ENCODE data around the gene TRUB1. TPM values are rescaled to one million over a fixed set of nuclear protein-coding genes. Genes with fewer than 3 reads are reported as not detected.

Gene TRUB1
- total and polyA plus RNA-seq, 2 donors (not counting 3 experiments of a cell fraction or from before 2014, with no cell fraction given): 4.6 to 16.7 TPM

DNA sequence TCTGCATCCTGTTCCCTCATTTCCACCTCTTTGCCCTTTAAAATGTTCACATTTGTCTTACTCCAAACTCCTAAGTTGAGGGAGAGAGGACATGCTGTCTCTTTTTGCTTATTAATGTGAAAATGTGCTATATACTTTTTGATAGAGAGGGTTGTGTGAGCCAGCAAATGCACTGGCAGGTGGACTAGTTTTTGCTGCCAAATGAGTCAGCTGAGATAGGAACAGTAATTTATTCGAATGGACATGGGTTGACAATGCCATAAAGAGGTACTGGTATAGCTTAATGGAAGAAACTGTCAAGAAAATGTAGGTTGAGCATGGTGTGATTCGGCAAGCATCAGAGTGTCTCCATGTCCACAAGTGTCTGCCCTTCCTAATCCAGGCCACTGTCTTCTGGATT lies 9.2 kb upstream of the TRUB1 start:
- Histone ChIP-seq H3K79me2 (ENCODE audit: control insufficient read depth, insufficient read depth, low read length) (no peaks in the 10 kb centered on the region), H3K4me1 (ENCODE audit: control insufficient read depth, extremely low read depth, insufficient read depth, low read length) (peaks cover 16% of the 10 kb centered on the region), H3K9me1 (replicated peaks; ENCODE audit: control insufficient read depth, extremely low read depth, insufficient read depth, low read length) (no peaks in the 10 kb centered on the region), H3K9ac (replicated peaks; ENCODE audit: extremely low read depth, insufficient read depth, low read length) (no peak overlapping the region), H2AFZ (ENCODE audit: low read depth, low read length) (no peak overlapping the region), H3K4me2 (ENCODE audit: insufficient read depth, low read length) (no peak overlapping the region), H4K20me1 (replicated peaks; ENCODE audit: control insufficient read depth, extremely low read depth, insufficient read depth, low read length) (no peaks in the 10 kb centered on the region), H3K36me3 (ENCODE audit: control insufficient read depth in 2 of 2, extremely low read depth in 1 of 2, insufficient read depth in 2 of 2, low read length in 2 of 2) (no peaks in the 10 kb centered on the region), H3K4me3 (replicated peaks in 1 of 3; ENCODE audit: insufficient read depth in 1 of 3, low read depth in 1 of 3, low read length in 3 of 3) (no peak overlapping the region), H3K27me3 (ENCODE audit: control insufficient read depth in 2 of 2, insufficient read depth in 2 of 2, low read length in 2 of 2) (peaks cover 0 to 5% of the 10 kb centered on the region in 2 experiments), H3K27ac (ENCODE audit: insufficient read depth, low read depth, low read length) (no peak overlapping the region), H3K9me3 (replicated peaks; ENCODE audit: control insufficient read depth, insufficient read depth, low read length) (no peaks in the 10 kb centered on the region)
- intact Hi-C loops (cut with micrococcal nuclease) (loop anchor here (5.0 kb wide), 1 partner anchor 107 kb away; the partner anchor contains the start of gene FHIP2A), dilution Hi-C loops (cut with MboI; ENCODE audit: extremely low pct_ligation_motif_present, low sequenced_read_pairs) (no loop called here)
- ChIA-PET POLR2A (no interaction called here), CTCF (interaction anchor here (1.0 kb wide), 1 partner anchor 17 kb away, joined by 3 read pairs; no protein-coding TSS in a partner anchor)
- DNase-seq (ENCODE audit: low read depth, low spot score) (no peak), FAIRE-seq (no peak)
- no peak for TF ChIP-seq GATA2 (IDR thresholded peaks at IDR 0.05; ENCODE audit: insufficient read depth, insufficient read length, low read depth, low read length)
- no peak for TF ChIP-seq EZH2 (IDR thresholded peaks at IDR 0.05; ENCODE audit: borderline replicate concordance, low read depth, low read length, severe bottlenecking)
- BruUV-seq (replicated peaks): no TSS peak

- no peak overlapping the region for H2AFZ ChIP-seq (ENCODE audit: low read depth, low read length)
- H3K36me3 ChIP-seq (ENCODE audit: control insufficient read depth in 2 of 2, extremely low read depth in 1 of 2, insufficient read depth in 2 of 2, low read length in 2 of 2): no peaks in the 10 kb centered on the region
- ChIA-PET POLR2A (no interaction called here), CTCF (no interaction called here)
- FAIRE-seq (no peak), DNase-seq (ENCODE audit: low read depth, low spot score) (no peak)
- no peak overlapping the region for H3K9ac ChIP-seq (replicated peaks; ENCODE audit: extremely low read depth, insufficient read depth, low read length)
- no peak overlapping the region for H3K4me2 ChIP-seq (ENCODE audit: insufficient read depth, low read length)
- H3K27ac ChIP-seq (ENCODE audit: insufficient read depth, low read depth, low read length): no peak overlapping the region
- H3K4me1 ChIP-seq (ENCODE audit: control insufficient read depth, extremely low read depth, insufficient read depth, low read length): peaks cover 9% of the 10 kb centered on the region
- TF ChIP-seq POLR2A (IDR thresholded peaks at IDR 0.05; ENCODE audit: low read depth, low read length) (no peak), JUN (IDR thresholded peaks at IDR 0.05; ENCODE audit: borderline replicate concordance, insufficient read depth, insufficient read length, low read depth) (no peak), GATA2 (IDR thresholded peaks at IDR 0.05; ENCODE audit: insufficient read depth, insufficient read length, low read depth, low read length) (no peak), MYC (IDR thresholded peaks at IDR 0.05; ENCODE audit: low read depth, low read length) (no peak), POLR2AphosphoS5 (IDR thresholded peaks at IDR 0.05; ENCODE audit: insufficient read depth, low read depth, low read length) (no peak), EZH2 (IDR thresholded peaks at IDR 0.05; ENCODE audit: borderline replicate concordance, low read depth, low read length, severe bottlenecking) (no peak), FOS (IDR thresholded peaks at IDR 0.05; ENCODE audit: borderline replicate concordance, insufficient read depth, low read length) (no peak)
- TF ChIP-seq, protein P1, sequence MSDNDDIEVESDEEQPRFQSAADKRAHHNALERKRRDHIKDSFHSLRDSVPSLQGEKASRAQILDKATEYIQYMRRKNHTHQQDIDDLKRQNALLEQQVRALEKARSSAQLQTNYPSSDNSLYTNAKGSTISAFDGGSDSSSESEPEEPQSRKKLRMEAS (IDR thresholded peaks at IDR 0.05; ENCODE audit: insufficient read depth, insufficient read length): no peak
- TF ChIP-seq, protein P2, sequence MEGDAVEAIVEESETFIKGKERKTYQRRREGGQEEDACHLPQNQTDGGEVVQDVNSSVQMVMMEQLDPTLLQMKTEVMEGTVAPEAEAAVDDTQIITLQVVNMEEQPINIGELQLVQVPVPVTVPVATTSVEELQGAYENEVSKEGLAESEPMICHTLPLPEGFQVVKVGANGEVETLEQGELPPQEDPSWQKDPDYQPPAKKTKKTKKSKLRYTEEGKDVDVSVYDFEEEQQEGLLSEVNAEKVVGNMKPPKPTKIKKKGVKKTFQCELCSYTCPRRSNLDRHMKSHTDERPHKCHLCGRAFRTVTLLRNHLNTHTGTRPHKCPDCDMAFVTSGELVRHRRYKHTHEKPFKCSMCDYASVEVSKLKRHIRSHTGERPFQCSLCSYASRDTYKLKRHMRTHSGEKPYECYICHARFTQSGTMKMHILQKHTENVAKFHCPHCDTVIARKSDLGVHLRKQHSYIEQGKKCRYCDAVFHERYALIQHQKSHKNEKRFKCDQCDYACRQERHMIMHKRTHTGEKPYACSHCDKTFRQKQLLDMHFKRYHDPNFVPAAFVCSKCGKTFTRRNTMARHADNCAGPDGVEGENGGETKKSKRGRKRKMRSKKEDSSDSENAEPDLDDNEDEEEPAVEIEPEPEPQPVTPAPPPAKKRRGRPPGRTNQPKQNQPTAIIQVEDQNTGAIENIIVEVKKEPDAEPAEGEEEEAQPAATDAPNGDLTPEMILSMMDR (IDR thresholded peaks at IDR 0.05; ENCODE audit: extremely low read depth in 1 of 2, insufficient read depth in 1 of 2, low read depth in 1 of 2, low read length in 2 of 2): no peak
- intact Hi-C loops (cut with micrococcal nuclease) (no loop called here), dilution Hi-C loops (cut with MboI; ENCODE audit: extremely low pct_ligation_motif_present, low sequenced_read_pairs) (no loop called here)
- no peaks in the 10 kb centered on the region for H3K9me3 ChIP-seq (replicated peaks; ENCODE audit: control insufficient read depth, insufficient read depth, low read length)
- no peaks in the 10 kb centered on the region for H4K20me1 ChIP-seq (replicated peaks; ENCODE audit: control insufficient read depth, extremely low read depth, insufficient read depth, low read length)
- no peak overlapping the region for H3K4me3 ChIP-seq (replicated peaks in 1 of 3; ENCODE audit: insufficient read depth in 1 of 3, low read depth in 1 of 3, low read length in 3 of 3)
- no peaks in the 10 kb centered on the region for H3K9me1 ChIP-seq (replicated peaks; ENCODE audit: control insufficient read depth, extremely low read depth, insufficient read depth, low read length)
- no peaks in the 10 kb centered on the region for H3K79me2 ChIP-seq (ENCODE audit: control insufficient read depth, insufficient read depth, low read length)
- peaks cover 0 to 5% of the 10 kb centered on the region in 2 experiments for H3K27me3 ChIP-seq (ENCODE audit: control insufficient read depth in 2 of 2, insufficient read depth in 2 of 2, low read length in 2 of 2)
- no TSS peak for BruUV-seq (replicated peaks)
Measured at GRCh38 chr10:114930320-114930719, 7.7 kb upstream of the TRUB1 start.
